GM19455 (cell line): ENCODE results near the gene CDH23.

Experiments used
- ATAC-seq: cut with Tn5 transposase; IDR thresholded peaks from one replicate; pipeline ENCODE4 v1.9.1; 2021; ENCODE audit not compliant: unreplicated experiment

CDH23 gene

GRCh38 chr10:71671994-71672946, 275.6 kb downstream of the CDH23 start:
- no peak for ATAC-seq

- no peak for ATAC-seq
These were observed 278.7 kb downstream of the CDH23 start for GRCh38 chr10:71675295-71675970.

GRCh38 chr10:71677261-71677660, 280.5 kb downstream of the CDH23 start:
- ATAC-seq: no peak

GRCh38 chr10:71678057-71678805, 281.5 kb downstream of the CDH23 start:
- ATAC-seq: no peak

GRCh38 chr10:71679425-71679824, 282.7 kb downstream of the CDH23 start:
- no peak for ATAC-seq

- ATAC-seq: no peak
These were observed 285.3 kb downstream of the CDH23 start for GRCh38 chr10:71681977-71682376.

GRCh38 chr10:71683301-71683700, 286.6 kb downstream of the CDH23 start:
- no peak for ATAC-seq

- no peak for ATAC-seq
These were observed 287.8 kb downstream of the CDH23 start for GRCh38 chr10:71684356-71685173.

- no peak for ATAC-seq
These were observed 289.0 kb downstream of the CDH23 start for GRCh38 chr10:71685554-71686232.

GRCh38 chr10:71687077-71687476, 290.4 kb downstream of the CDH23 start:
- ATAC-seq: no peak

GRCh38 chr10:71687480-71687879, 290.8 kb downstream of the CDH23 start:
- no peak for ATAC-seq

- no peak for ATAC-seq
These were observed 291.5 kb downstream of the CDH23 start for GRCh38 chr10:71688256-71688655.

- ATAC-seq: no peak
These were observed 293.5 kb downstream of the CDH23 start for GRCh38 chr10:71690094-71690720.

GRCh38 chr10:71691405-71691804, 294.7 kb downstream of the CDH23 start:
- ATAC-seq: no peak

GRCh38 chr10:71692598-71693306, 296.0 kb downstream of the CDH23 start:
- no peak for ATAC-seq

GRCh38 chr10:71693377-71693776, 296.7 kb downstream of the CDH23 start:
- no peak for ATAC-seq

GRCh38 chr10:71694039-71694501, 297.4 kb downstream of the CDH23 start:
- peak; percentile 8 for ATAC-seq

- ATAC-seq: peak; percentile 84
These were observed 297.8 kb downstream of the CDH23 start for GRCh38 chr10:71694567-71694968.
